Endothelial cell of umbilical vein (primary cell): ENCODE results near the gene DIP2B. TPM values are rescaled to one million over a fixed set of nuclear protein-coding genes. Genes with fewer than 3 reads are reported as not detected.

Source experiments
- BruUV-seq: library from RNA; stranded (reverse); fragments of 400-500 nt; replicated peaks from 2 replicates; lab custom pipeline; 2021; lab: Mats Ljungman, UMichigan
- CTCF ChIA-PET: fragments of 300-600, 350-600 bp; sonication (Branson Sonifier 250); formaldehyde crosslinking; loops from one replicate; lab custom pipeline; 2021; ENCODE audit warnings: antibody characterized with exemption, inconsistent platforms; lab: Charles Lee
- POLR2A ChIA-PET: fragments of 300-600, 350-600 bp; sonication (Branson Sonifier 250); formaldehyde crosslinking; loops from one replicate; lab custom pipeline; 2021; ENCODE audit warnings: antibody characterized with exemption, inconsistent platforms; lab: Charles Lee
- DNase-seq: peaks from one replicate; pipeline ENCODE4 v3.0.0-alpha.2; 2011; ENCODE audit warnings: low read depth, low spot score
- FAIRE-seq: peaks from 2 replicates; lab custom pipeline; 2011; peaks lifted over from hg19 to GRCh38; lab: Jason Lieb, UNC
- H2AFZ ChIP-seq: 2 replicates; pipeline ENCODE4 v1.6.0; 2012; ENCODE audit warnings: low read depth, low read length, control low read depth, inconsistent platforms
- H3K27ac ChIP-seq: 2 replicates; pipeline ENCODE4 v1.5.1; 2011; ENCODE audit warnings: low read depth, mild to moderate bottlenecking, control low read depth, low read length, moderate library complexity; ENCODE audit not compliant: insufficient read depth
- H3K27me3 ChIP-seq, 2 experiments: 2 replicates each; pipeline versions ENCODE4 v1.6.0 to v1.6.1; 2011; ENCODE audit warnings: low read length in 2 of 2, mixed read lengths in 1 of 2; ENCODE audit not compliant: control insufficient read depth in 2 of 2, insufficient read depth in 2 of 2
- H3K36me3 ChIP-seq, 2 experiments: 2 replicates in 1 of 2; 3 replicates in 1 of 2; pipeline ENCODE4 v1.5.1; 2011; ENCODE audit warnings: low read length in 2 of 2, mild to moderate bottlenecking in 1 of 2, moderate library complexity in 1 of 2; ENCODE audit not compliant: control insufficient read depth in 2 of 2, insufficient read depth in 2 of 2; ENCODE audit errors: extremely low read depth in 1 of 2
- H3K4me1 ChIP-seq: 3 replicates; pipeline ENCODE4 v1.5.1; 2011; ENCODE audit warnings: mild to moderate bottlenecking, low read length; ENCODE audit not compliant: control insufficient read depth, insufficient read depth; ENCODE audit errors: extremely low read depth
- H3K4me2 ChIP-seq: 2 replicates; pipeline ENCODE4 v1.6.1; 2011; ENCODE audit warnings: low read length, control low read depth, mixed read lengths; ENCODE audit not compliant: insufficient read depth
- H3K4me3 ChIP-seq, 3 experiments: fragments of 200-600 bp in 1 of 3; sonication (generic), shearing (Covaris generic) in 1 of 3; replicated peaks in 1 of 3; 2 replicates each; pipeline ENCODE4 v1.5.1; 2011 to 2016; ENCODE audit warnings: control low read depth in 3 of 3, low read length in 3 of 3, mild to moderate bottlenecking in 2 of 3, inconsistent platforms in 1 of 3, low read depth in 1 of 3, moderate library complexity in 1 of 3; ENCODE audit not compliant: insufficient read depth in 1 of 3
- H3K79me2 ChIP-seq: 2 replicates; pipeline ENCODE4 v1.6.0; 2012; ENCODE audit warnings: low read length, inconsistent platforms; ENCODE audit not compliant: control insufficient read depth, insufficient read depth
- H3K9ac ChIP-seq: replicated peaks from 2 replicates; pipeline ENCODE3; 2011; ENCODE audit warnings: low read length, control low read depth; ENCODE audit not compliant: insufficient read depth; ENCODE audit errors: extremely low read depth
- H3K9me1 ChIP-seq: replicated peaks from 3 replicates; pipeline ENCODE4 v1.6.0; 2011; ENCODE audit warnings: mild to moderate bottlenecking, low read length; ENCODE audit not compliant: control insufficient read depth, insufficient read depth; ENCODE audit errors: extremely low read depth
- H3K9me3 ChIP-seq: replicated peaks from 2 replicates; pipeline ENCODE4 v1.5.1; 2012; ENCODE audit warnings: low read length, inconsistent platforms; ENCODE audit not compliant: control insufficient read depth, insufficient read depth
- H4K20me1 ChIP-seq: replicated peaks from 2 replicates; pipeline ENCODE3; 2011; ENCODE audit warnings: mild to moderate bottlenecking, low read length; ENCODE audit not compliant: control insufficient read depth, insufficient read depth; ENCODE audit errors: extremely low read depth
- CTCF ChIP-seq, 2 donors: IDR thresholded peaks; 1 replicate in 1 of 2; 2 replicates in 1 of 2; pipeline ENCODE4 v1.5.1; 2011; ENCODE audit warnings: low read length in 2 of 2, mild to moderate bottlenecking in 2 of 2, moderate library complexity in 2 of 2, control low read depth in 1 of 2, inconsistent platforms in 1 of 2, low read depth in 1 of 2; ENCODE audit not compliant: insufficient read depth in 1 of 2; ENCODE audit errors: extremely low read depth in 1 of 2
- EZH2 ChIP-seq: IDR thresholded peaks from 2 replicates; pipeline ENCODE4 v1.6.1; 2012; ENCODE audit warnings: borderline replicate concordance, low read depth, mild to moderate bottlenecking, moderate library complexity, low read length, inconsistent platforms; ENCODE audit not compliant: severe bottlenecking
- FOS ChIP-seq: IDR thresholded peaks from 2 replicates; pipeline ENCODE4 v1.6.1; 2011; ENCODE audit warnings: mild to moderate bottlenecking, low read length, moderate library complexity, borderline replicate concordance; ENCODE audit not compliant: insufficient read depth
- GATA2 ChIP-seq: IDR thresholded peaks from 2 replicates; pipeline ENCODE4 v1.7.0; 2011; ENCODE audit warnings: low read depth, mild to moderate bottlenecking, moderate library complexity, mixed read lengths, low read length; ENCODE audit not compliant: insufficient read length, insufficient read depth
- MYC ChIP-seq: IDR thresholded peaks from one replicate; pipeline ENCODE4 v1.6.1; 2011; ENCODE audit warnings: mild to moderate bottlenecking, low read depth, low read length
- POLR2A ChIP-seq: IDR thresholded peaks from 2 replicates; pipeline ENCODE4 v1.6.1; 2012; ENCODE audit warnings: low read depth, mild to moderate bottlenecking, control low read depth, low read length
- POLR2AphosphoS5 ChIP-seq: IDR thresholded peaks from 2 replicates; pipeline ENCODE4 v1.6.1; 2012; ENCODE audit warnings: low read depth, mild to moderate bottlenecking, control low read depth, low read length, moderate library complexity; ENCODE audit not compliant: insufficient read depth
- dilution Hi-C: fragments of 300-500 bp; cut with MboI; formaldehyde crosslinking; loops from one replicate; pipeline ENCODE4 v1.15.0; 2019; ENCODE audit warnings: low sequenced_read_pairs; ENCODE audit not compliant: extremely low pct_ligation_motif_present
- intact Hi-C: fragments of 100-400 bp; cut with micrococcal nuclease; formaldehyde crosslinking; loops from one replicate; pipeline ENCODE4 v1.10.0; 2022
- polyA plus RNA-seq, 4 experiments: library from polyadenylated mRNA; depleted of rRNA in 3 of 4; stranded (reverse) in 3 of 4; unstranded in 1 of 4; fragments of >200 nt; gene quantifications; 2 replicates each; pipeline versions ENCODE4 v1.2.1 to v1.2.3, GENCODE V29; 2011 to 2012; ENCODE audit warnings: missing spikeins in 1 of 4
- total RNA-seq: library from RNA; stranded (reverse); gene quantifications from 2 replicates; pipeline ENCODE4 v1.2.3, GENCODE V29; 2021
- TF ChIP-seq, protein P1 (sequence below): IDR thresholded peaks from 2 replicates; pipeline ENCODE4 v1.6.1; 2011; ENCODE audit not compliant: insufficient read depth, insufficient read length

Gene DIP2B
- total and polyA plus RNA-seq, 2 donors (not counting 3 experiments of a cell fraction or from before 2014, with no cell fraction given), result 14.5 to 28.0 TPM

DNA sequence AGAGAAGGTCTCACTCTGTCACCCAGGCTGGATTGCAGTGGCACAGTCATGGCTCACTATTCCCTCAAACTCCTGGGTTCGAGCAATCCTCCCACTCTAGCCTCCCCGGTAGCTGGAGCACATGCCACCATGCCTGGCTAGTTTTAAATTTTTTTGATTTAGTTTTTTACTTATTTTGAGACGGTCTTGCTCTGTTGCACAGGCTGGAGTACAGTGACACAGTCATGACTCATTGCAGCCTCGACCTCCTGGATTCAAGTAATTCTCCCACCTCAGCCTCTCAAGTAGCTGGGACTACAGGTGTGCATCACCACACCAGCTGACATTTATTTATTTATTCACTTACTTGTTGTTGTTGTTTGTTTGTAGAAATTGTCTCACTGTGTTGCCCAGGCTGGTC lies 22.2 kb upstream of the DIP2B start:
- BruUV-seq, result no TSS peak
- Histone ChIP-seq H3K9me1 (no peaks in the 10 kb centered on the region), H2AFZ (no peak overlapping the region), H4K20me1 (no peaks in the 10 kb centered on the region), H3K9ac (no peak overlapping the region), H3K79me2 (no peaks in the 10 kb centered on the region), H3K4me1 (no peaks in the 10 kb centered on the region), H3K27ac (no peak overlapping the region), H3K36me3 (no peaks in the 10 kb centered on the region), H3K4me3 (no peak overlapping the region), H3K9me3 (no peaks in the 10 kb centered on the region), H3K27me3 (no peaks in the 10 kb centered on the region), H3K4me2 (no peak overlapping the region)
- ChIA-PET POLR2A (no interaction called here), CTCF (interaction anchor here (1.2 kb wide), 1 partner anchor 156 kb away, joined by 6 read pairs; no protein-coding TSS in a partner anchor)
- TF ChIP-seq POLR2AphosphoS5 (no peak), GATA2 (no peak), FOS (no peak), POLR2A (no peak), MYC (no peak), EZH2 (no peak), CTCF (IDR thresholded peaks at IDR 0.05; ENCODE audit: extremely low read depth in 1 of 2, insufficient read depth in 1 of 2, low read depth in 1 of 2, low read length in 2 of 2) (no peak)
- TF ChIP-seq, protein P1, sequence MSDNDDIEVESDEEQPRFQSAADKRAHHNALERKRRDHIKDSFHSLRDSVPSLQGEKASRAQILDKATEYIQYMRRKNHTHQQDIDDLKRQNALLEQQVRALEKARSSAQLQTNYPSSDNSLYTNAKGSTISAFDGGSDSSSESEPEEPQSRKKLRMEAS, result no peak
- intact Hi-C loops (no loop called here), dilution Hi-C loops (no loop called here)
- no peak for FAIRE-seq
- no peak for DNase-seq
